ENCODE results near the gene CYB5R4. TPM values are rescaled to one million over a fixed set of nuclear protein-coding genes. Genes with fewer than 3 reads are reported as not detected.

CYB5R4 gene
- total RNA-seq, 1 donor from 2014 or later, result 37.3 TPM

- Mint-ChIP-seq H3K9me3 (no peaks in the 10 kb centered on the region), H3K36me3 (ENCODE audit: low read depth) (no peaks in the 10 kb centered on the region), H3K4me1 (no peaks in the 10 kb centered on the region), H3K27ac (no peak overlapping the region), H3K27me3 (peaks cover 2% of the 10 kb centered on the region), H3K4me3 (no peak overlapping the region)
- ATAC-seq (ENCODE audit: low read depth), result no peak
- no peak for DNase-seq
- ChIA-PET CTCF (no interaction called here), POLR2A (no interaction called here)
- intact Hi-C loops (cut with micrococcal nuclease), result no loop called here
- TF ChIP-seq, protein P1, sequence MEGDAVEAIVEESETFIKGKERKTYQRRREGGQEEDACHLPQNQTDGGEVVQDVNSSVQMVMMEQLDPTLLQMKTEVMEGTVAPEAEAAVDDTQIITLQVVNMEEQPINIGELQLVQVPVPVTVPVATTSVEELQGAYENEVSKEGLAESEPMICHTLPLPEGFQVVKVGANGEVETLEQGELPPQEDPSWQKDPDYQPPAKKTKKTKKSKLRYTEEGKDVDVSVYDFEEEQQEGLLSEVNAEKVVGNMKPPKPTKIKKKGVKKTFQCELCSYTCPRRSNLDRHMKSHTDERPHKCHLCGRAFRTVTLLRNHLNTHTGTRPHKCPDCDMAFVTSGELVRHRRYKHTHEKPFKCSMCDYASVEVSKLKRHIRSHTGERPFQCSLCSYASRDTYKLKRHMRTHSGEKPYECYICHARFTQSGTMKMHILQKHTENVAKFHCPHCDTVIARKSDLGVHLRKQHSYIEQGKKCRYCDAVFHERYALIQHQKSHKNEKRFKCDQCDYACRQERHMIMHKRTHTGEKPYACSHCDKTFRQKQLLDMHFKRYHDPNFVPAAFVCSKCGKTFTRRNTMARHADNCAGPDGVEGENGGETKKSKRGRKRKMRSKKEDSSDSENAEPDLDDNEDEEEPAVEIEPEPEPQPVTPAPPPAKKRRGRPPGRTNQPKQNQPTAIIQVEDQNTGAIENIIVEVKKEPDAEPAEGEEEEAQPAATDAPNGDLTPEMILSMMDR (IDR thresholded peaks at IDR 0.05), result no peak
Measured at GRCh38 chr6:83824831-83825230, 34.7 kb upstream of the CYB5R4 start.

DNA sequence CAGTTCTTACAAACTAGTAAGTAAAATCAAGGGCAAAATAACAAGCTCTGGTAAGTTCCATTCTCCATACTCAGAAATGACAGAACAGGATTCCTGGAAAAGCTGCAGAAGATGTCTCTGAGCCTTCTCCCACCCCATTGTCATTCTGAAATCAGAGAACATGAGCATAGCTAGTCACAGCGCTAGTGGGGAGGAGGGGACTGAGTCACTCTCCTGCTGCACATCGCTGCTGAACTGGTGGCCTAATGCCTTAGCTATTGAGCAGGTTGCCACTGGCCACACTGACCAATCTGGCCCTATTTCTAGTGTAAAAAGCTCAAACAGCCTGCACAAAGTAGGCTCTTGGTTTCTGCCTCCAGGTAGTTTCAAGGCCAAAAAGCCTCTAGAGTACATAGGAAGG lies 32.4 kb upstream of the CYB5R4 start:
- ChIA-PET CTCF (no interaction called here), POLR2A (no interaction called here)
- peaks cover 8% of the 10 kb centered on the region for H3K27me3 Mint-ChIP-seq
- no peak overlapping the region for H3K4me3 Mint-ChIP-seq
- ATAC-seq (ENCODE audit: low read depth), result no peak
- TF ChIP-seq, protein P1 (IDR thresholded peaks at IDR 0.05), result no peak
- H3K36me3 Mint-ChIP-seq (ENCODE audit: low read depth), result no peaks in the 10 kb centered on the region
- H3K27ac Mint-ChIP-seq, result no peak overlapping the region
- DNase-seq, result no peak
- no peaks in the 10 kb centered on the region for H3K9me3 Mint-ChIP-seq
- intact Hi-C loops (cut with micrococcal nuclease), result no loop called here
- no peaks in the 10 kb centered on the region for H3K4me1 Mint-ChIP-seq

GRCh38 chr6:83838727-83839126 lies 20.8 kb upstream of the CYB5R4 start:
- Mint-ChIP-seq H3K4me3 (no peak overlapping the region), H3K9me3 (peaks cover 16% of the 10 kb centered on the region), H3K36me3 (ENCODE audit: low read depth) (no peaks in the 10 kb centered on the region), H3K4me1 (no peaks in the 10 kb centered on the region), H3K27ac (no peak overlapping the region), H3K27me3 (peaks cover 21% of the 10 kb centered on the region)
- intact Hi-C loops (cut with micrococcal nuclease), result no loop called here
- CTCF ChIA-PET, result no interaction called here
- TF ChIP-seq, protein P1 (IDR thresholded peaks at IDR 0.05), result no peak
- ATAC-seq (ENCODE audit: low read depth) (no peak), DNase-seq (no peak)
- POLR2A ChIA-PET, result no interaction called here

- TF ChIP-seq, protein P1 (IDR thresholded peaks at IDR 0.05), result no peak
- no peak overlapping the region for H3K4me3 Mint-ChIP-seq
- H3K36me3 Mint-ChIP-seq (ENCODE audit: low read depth), result no peaks in the 10 kb centered on the region
- intact Hi-C loops (cut with micrococcal nuclease), result no loop called here
- H3K27ac Mint-ChIP-seq, result no peak overlapping the region
- peaks cover 13% of the 10 kb centered on the region for H3K9me3 Mint-ChIP-seq
- peaks cover 9% of the 10 kb centered on the region for H3K27me3 Mint-ChIP-seq
- H3K4me1 Mint-ChIP-seq, result no peaks in the 10 kb centered on the region
- ATAC-seq (ENCODE audit: low read depth), result no peak
- CTCF ChIA-PET, result no interaction called here
- DNase-seq, result no peak
- POLR2A ChIA-PET, result no interaction called here
Measured at GRCh38 chr6:83844170-83844569, 15.3 kb upstream of the CYB5R4 start.

- ChIA-PET CTCF (no interaction called here), POLR2A (no interaction called here)
- Mint-ChIP-seq H3K36me3 (ENCODE audit: low read depth) (no peaks in the 10 kb centered on the region), H3K9me3 (peaks cover 7% of the 10 kb centered on the region), H3K4me3 (no peak overlapping the region), H3K4me1 (no peaks in the 10 kb centered on the region), H3K27ac (no peak overlapping the region), H3K27me3 (peaks cover 16% of the 10 kb centered on the region)
- DNase-seq, result no peak
- TF ChIP-seq, protein P1 (IDR thresholded peaks at IDR 0.05), result no peak
- intact Hi-C loops (cut with micrococcal nuclease), result no loop called here
- ATAC-seq (ENCODE audit: low read depth), result no peak
Measured at GRCh38 chr6:83846291-83846690, 13.2 kb upstream of the CYB5R4 start.
